GM23338 (cell line): ENCODE data around the gene TENM3. TPM values are rescaled to one million over a fixed set of nuclear protein-coding genes. Genes with fewer than 3 reads are reported as not detected.

Source experiments
- ATAC-seq: fragments of 200-7000 bp; cut with Tn5 transposase; 3 replicates; pipeline ENCODE4 v1.9.1; 2020
- DNase-seq: peaks from one replicate; pipeline ENCODE4 v3.0.0-alpha.2; 2015; ENCODE audit warnings: low spot score
- H2AFZ ChIP-seq: fragments of 200-600 bp; sonication (generic); 2 replicates; pipeline ENCODE4 v1.8.0; 2016; ENCODE audit warnings: antibody characterized with exemption, mild to moderate bottlenecking, moderate library complexity
- H3F3A ChIP-seq: fragments of 200-600 bp; sonication (generic); replicated peaks from 2 replicates; pipeline ENCODE4 v1.8.0; 2017; ENCODE audit warnings: antibody characterized with exemption, mixed run types, low read depth
- H3K27ac ChIP-seq: fragments of 200-600 bp; sonication (generic); 2 replicates; pipeline ENCODE4 v1.6.1; 2016; ENCODE audit warnings: low read depth
- H3K27me3 ChIP-seq: fragments of 200-600 bp; sonication (generic); 2 replicates; pipeline ENCODE4 v1.8.0; 2016; ENCODE audit warnings: mild to moderate bottlenecking, mixed run types, moderate library complexity; ENCODE audit not compliant: insufficient read depth
- H3K36me3 ChIP-seq: fragments of 200-600 bp; sonication (generic); 2 replicates; pipeline ENCODE4 v1.8.0; 2016; ENCODE audit warnings: mild to moderate bottlenecking; ENCODE audit not compliant: insufficient read depth
- H3K4me1 ChIP-seq: fragments of 200-600 bp; sonication (generic); 2 replicates; pipeline ENCODE4 v1.8.0; 2016; ENCODE audit warnings: mild to moderate bottlenecking, moderate library complexity; ENCODE audit not compliant: insufficient read depth
- H3K4me2 ChIP-seq: fragments of 200-600 bp; sonication (generic); 2 replicates; pipeline ENCODE4 v1.7.1; 2017; ENCODE audit warnings: mixed run types
- H3K4me3 ChIP-seq: fragments of 200-600 bp; sonication (generic); 2 replicates; pipeline ENCODE4 v1.6.1; 2016; ENCODE audit warnings: mixed run types
- H3K79me2 ChIP-seq: fragments of 200-600 bp; sonication (generic); replicated peaks from 2 replicates; pipeline ENCODE4 v1.8.0; 2017; ENCODE audit warnings: mild to moderate bottlenecking; ENCODE audit not compliant: insufficient read depth
- H3K9me2 ChIP-seq: fragments of 200-600 bp; sonication (generic); 2 replicates; pipeline ENCODE4 v1.8.0; 2017; ENCODE audit not compliant: insufficient read depth
- H4K20me1 ChIP-seq: fragments of 200-600 bp; sonication (generic); replicated peaks from 2 replicates; pipeline ENCODE4 v1.8.0; 2017; ENCODE audit warnings: mild to moderate bottlenecking; ENCODE audit not compliant: insufficient read depth
- H3K27ac Mint-ChIP-seq: 2 replicates; pipeline ENCODE4 v1.8.0; 2020; ENCODE audit warnings: inconsistent platforms, mild to moderate bottlenecking, moderate library complexity, mixed read lengths
- H3K27me3 Mint-ChIP-seq: 3 replicates; pipeline ENCODE4 v1.8.0; 2022; ENCODE audit warnings: low read depth, mild to moderate bottlenecking, moderate library complexity, mixed read lengths, inconsistent platforms; ENCODE audit not compliant: insufficient read depth, poor library complexity
- H3K36me3 Mint-ChIP-seq: 3 replicates; pipeline ENCODE4 v1.8.0; 2021; ENCODE audit warnings: low read depth, mild to moderate bottlenecking, inconsistent platforms, moderate library complexity, mixed read lengths
- H3K4me1 Mint-ChIP-seq: 3 replicates; pipeline ENCODE4 v1.8.0; 2020; ENCODE audit warnings: mild to moderate bottlenecking, inconsistent platforms, mixed read lengths
- H3K4me3 Mint-ChIP-seq: 3 replicates; pipeline ENCODE4 v1.8.0; 2021; ENCODE audit warnings: moderate library complexity, mild to moderate bottlenecking, inconsistent platforms, mixed read lengths
- H3K9me3 Mint-ChIP-seq: 3 replicates; pipeline ENCODE4 v1.8.0; 2020; ENCODE audit warnings: moderate library complexity, mild to moderate bottlenecking, inconsistent platforms, mixed read lengths
- EZH2 ChIP-seq: fragments of 200-600 bp; sonication (generic); IDR thresholded peaks from one replicate; pipeline ENCODE4 v1.8.0; 2017; ENCODE audit warnings: antibody characterized with exemption, mild to moderate bottlenecking, low read depth; ENCODE audit not compliant: unreplicated experiment
- JUNB ChIP-seq: IDR thresholded peaks from one replicate; pipeline ENCODE4 v1.6.1; 2016; ENCODE audit warnings: antibody characterized with exemption; ENCODE audit not compliant: unreplicated experiment
- NANOG ChIP-seq: IDR thresholded peaks from 2 replicates; pipeline ENCODE4 v1.6.1; 2016; ENCODE audit warnings: antibody characterized with exemption, borderline replicate concordance
- STAT1 ChIP-seq: IDR thresholded peaks from one replicate; pipeline ENCODE4 v1.6.1; 2016; ENCODE audit warnings: antibody characterized with exemption; ENCODE audit not compliant: unreplicated experiment
- ZNF114 ChIP-seq: fragments of 250-450 bp; sonication (Bioruptor Pico); IDR thresholded peaks from 2 replicates; pipeline ENCODE4 v1.5.0; 2020; ENCODE audit warnings: mild to moderate bottlenecking, moderate library complexity
- ZNF462 ChIP-seq: fragments of 250-450 bp; sonication (Bioruptor Pico); IDR thresholded peaks from 2 replicates; pipeline ENCODE4 v1.5.0; 2020; ENCODE audit warnings: mild to moderate bottlenecking, moderate library complexity
- polyA plus RNA-seq: library from polyadenylated mRNA; unstranded; fragments of >200 nt; fragmentation: Nextera tagmentation; extraction: Ambion mirVana; gene quantifications from 2 replicates; pipeline ENCODE4 v1.2.1, GENCODE V29; 2016
- total RNA-seq: library from RNA; depleted of rRNA; stranded (reverse); fragments of >200 nt; shearing (Covaris generic); gene quantifications from 2 replicates; pipeline ENCODE4 v1.2.3, GENCODE V29; 2014
- TF ChIP-seq, protein P1 (sequence below): IDR thresholded peaks from one replicate; pipeline ENCODE4 v1.6.1; 2018; ENCODE audit warnings: antibody characterized with exemption; ENCODE audit not compliant: unreplicated experiment

Gene TENM3
- total and polyA plus RNA-seq, 2 experiments from 2014 or later = 22.2 to 128 TPM

- TF ChIP-seq ZNF462 (CRISPR knock-in tag) = no peak
- TF ChIP-seq, protein P1, sequence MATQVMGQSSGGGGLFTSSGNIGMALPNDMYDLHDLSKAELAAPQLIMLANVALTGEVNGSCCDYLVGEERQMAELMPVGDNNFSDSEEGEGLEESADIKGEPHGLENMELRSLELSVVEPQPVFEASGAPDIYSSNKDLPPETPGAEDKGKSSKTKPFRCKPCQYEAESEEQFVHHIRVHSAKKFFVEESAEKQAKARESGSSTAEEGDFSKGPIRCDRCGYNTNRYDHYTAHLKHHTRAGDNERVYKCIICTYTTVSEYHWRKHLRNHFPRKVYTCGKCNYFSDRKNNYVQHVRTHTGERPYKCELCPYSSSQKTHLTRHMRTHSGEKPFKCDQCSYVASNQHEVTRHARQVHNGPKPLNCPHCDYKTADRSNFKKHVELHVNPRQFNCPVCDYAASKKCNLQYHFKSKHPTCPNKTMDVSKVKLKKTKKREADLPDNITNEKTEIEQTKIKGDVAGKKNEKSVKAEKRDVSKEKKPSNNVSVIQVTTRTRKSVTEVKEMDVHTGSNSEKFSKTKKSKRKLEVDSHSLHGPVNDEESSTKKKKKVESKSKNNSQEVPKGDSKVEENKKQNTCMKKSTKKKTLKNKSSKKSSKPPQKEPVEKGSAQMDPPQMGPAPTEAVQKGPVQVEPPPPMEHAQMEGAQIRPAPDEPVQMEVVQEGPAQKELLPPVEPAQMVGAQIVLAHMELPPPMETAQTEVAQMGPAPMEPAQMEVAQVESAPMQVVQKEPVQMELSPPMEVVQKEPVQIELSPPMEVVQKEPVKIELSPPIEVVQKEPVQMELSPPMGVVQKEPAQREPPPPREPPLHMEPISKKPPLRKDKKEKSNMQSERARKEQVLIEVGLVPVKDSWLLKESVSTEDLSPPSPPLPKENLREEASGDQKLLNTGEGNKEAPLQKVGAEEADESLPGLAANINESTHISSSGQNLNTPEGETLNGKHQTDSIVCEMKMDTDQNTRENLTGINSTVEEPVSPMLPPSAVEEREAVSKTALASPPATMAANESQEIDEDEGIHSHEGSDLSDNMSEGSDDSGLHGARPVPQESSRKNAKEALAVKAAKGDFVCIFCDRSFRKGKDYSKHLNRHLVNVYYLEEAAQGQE = no peak
- TF ChIP-seq JUNB = no peak
- no peak for TF ChIP-seq STAT1
- TF ChIP-seq EZH2 = no peak
These were observed 54.5 kb downstream of the TENM3 start (continued) for GRCh38 chr4:182297659-182298058.

DNA sequence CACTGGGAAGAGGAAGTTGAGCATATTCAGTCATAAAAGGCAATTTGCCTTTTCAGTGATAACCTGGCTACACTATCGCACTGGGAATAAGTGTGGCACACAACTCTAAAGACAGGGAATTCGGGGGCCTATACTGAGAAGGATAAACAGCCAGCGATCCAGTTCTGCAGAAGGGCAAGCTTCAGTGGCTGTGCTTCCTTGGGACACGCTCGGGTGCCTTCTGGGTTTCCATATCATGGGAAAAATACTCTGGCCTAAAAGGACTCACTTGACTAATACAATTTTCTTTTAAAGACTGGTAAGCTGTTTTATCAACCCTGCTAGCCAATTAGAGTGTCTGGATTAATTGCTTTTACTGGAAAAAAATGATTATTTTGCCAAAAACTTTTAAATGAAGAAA lies 58.5 kb downstream of the TENM3 start:
- DNase-seq = no peak
- Histone ChIP-seq H3K27me3 (no peaks in the 10 kb centered on the region), H3K36me3 (no peaks in the 10 kb centered on the region), H3K4me1 (no peaks in the 10 kb centered on the region; the same call in 1 of the 2 replicates), H3K9me2 (0 out of 2 replicates have a peak, but pooled peaks cover 3% of the 10 kb centered on the region), H4K20me1 (no peaks in the 10 kb centered on the region), H3K4me2 (no peak overlapping the region), H2AFZ (no peak overlapping the region), H3K79me2 (no peaks in the 10 kb centered on the region), H3F3A (no peaks in the 10 kb centered on the region), H3K27ac (no peak overlapping the region), H3K4me3 (no peak overlapping the region)
- Mint-ChIP-seq H3K4me3 (no peak overlapping the region), H3K27ac (no peak overlapping the region; the same call in 1 of the 2 replicates), H3K9me3 (no peaks in the 10 kb centered on the region), H3K4me1 (peaks cover 13% of the 10 kb centered on the region), H3K27me3 (no peaks in the 10 kb centered on the region), H3K36me3 (no peaks in the 10 kb centered on the region)
- no peak for ATAC-seq
- TF ChIP-seq NANOG = no peak
- TF ChIP-seq ZNF114 (CRISPR knock-in tag) = no peak
- TF ChIP-seq, protein P1 = no peak
